MG63 (cell line): Measurements from ENCODE around the gene TRPV4. TPM values are rescaled to one million over a fixed set of nuclear protein-coding genes. Genes with fewer than 3 reads are reported as not detected.

ENCODE experiments used
- DNase-seq: peaks from one replicate; pipeline ENCODE4 v3.0.0-alpha.2; 2020
- H3K27me3 ChIP-seq: fragments of 250-450 bp; sonication (Bioruptor Pico); 2 replicates; pipeline ENCODE4 v1.5.1; 2020; ENCODE audit warnings: mild to moderate bottlenecking, moderate library complexity
- H3K36me3 ChIP-seq: fragments of 250-450 bp; sonication (Bioruptor Pico); 2 replicates; pipeline ENCODE4 v1.5.1; 2020; ENCODE audit warnings: mild to moderate bottlenecking, moderate library complexity
- H3K4me3 ChIP-seq: fragments of 250-450 bp; sonication (Bioruptor Pico); 2 replicates; pipeline ENCODE4 v1.5.1; 2020; ENCODE audit warnings: mild to moderate bottlenecking, moderate library complexity
- H3K9me3 ChIP-seq: fragments of 250-450 bp; sonication (Bioruptor Pico); 2 replicates; pipeline ENCODE4 v1.5.1; 2020; ENCODE audit warnings: mild to moderate bottlenecking, moderate library complexity
- total RNA-seq: library from RNA; depleted of rRNA; stranded (reverse); fragments of >200 nt; shearing (Covaris generic); gene quantifications from 2 replicates; pipeline ENCODE4 v1.2.3, GENCODE V29; 2014; ENCODE audit warnings: low replicate concordance; rRNA removed

The TRPV4 gene
- 0.20 and 1.1 TPM in 2 replicates for total RNA-seq

DNA sequence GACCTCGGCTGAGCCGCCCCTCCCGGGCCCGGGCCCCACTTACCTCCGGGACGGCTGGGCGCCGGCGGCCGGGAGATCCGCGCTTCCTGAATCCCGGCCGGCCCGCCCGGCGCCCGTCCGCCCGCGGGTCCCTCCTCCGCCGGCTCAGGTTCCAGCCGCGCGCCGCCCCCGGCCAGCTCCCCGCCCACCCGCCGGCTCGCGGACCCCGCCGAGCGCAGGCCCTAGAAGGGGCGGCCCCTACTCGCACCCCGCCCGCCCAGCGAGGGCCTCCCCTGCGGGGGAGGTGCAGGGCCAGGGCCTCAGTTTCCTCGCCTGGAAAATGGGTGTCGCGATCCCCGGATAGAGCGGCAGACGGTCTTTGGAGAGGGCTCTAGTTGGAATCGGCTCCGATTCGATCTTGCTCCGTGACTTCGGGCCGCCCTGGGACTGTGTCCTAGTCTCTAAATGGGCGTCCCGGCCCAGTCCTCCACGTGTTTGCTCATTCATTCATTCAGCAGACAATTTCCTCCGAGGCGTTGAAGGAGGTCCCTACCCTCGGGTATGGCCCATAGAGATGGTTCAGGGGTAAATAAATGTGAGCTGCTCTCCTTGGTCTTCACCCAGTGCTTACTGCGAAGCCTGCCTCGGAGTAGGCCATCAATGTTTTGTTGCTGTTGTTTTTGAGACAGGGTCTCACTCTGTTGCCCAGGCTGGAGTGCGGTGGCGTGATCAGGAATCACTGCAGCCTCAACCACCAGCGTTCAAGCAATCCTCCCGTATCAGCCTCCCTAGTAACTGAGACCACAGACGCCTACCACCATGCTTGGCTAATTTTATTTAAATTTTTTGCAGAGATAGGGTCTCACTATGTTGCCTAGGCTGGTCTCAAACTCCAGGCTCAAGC, at the start of gene TRPV4:
Gene TRPV4, minus strand, starts transcription at position 92 of the 883 bp plus-strand sequence. CDS start 18,602 bp downstream, outside the sequence.
- Histone ChIP-seq H3K27me3 (no peaks in the 10 kb centered on the region), H3K4me3 (peak within 1 kb of the TSS; percentile 52), H3K9me3 (no peaks in the 10 kb centered on the region), H3K36me3 (no peaks in the 10 kb centered on the region)
- peak; percentile 41 for DNase-seq

DNA sequence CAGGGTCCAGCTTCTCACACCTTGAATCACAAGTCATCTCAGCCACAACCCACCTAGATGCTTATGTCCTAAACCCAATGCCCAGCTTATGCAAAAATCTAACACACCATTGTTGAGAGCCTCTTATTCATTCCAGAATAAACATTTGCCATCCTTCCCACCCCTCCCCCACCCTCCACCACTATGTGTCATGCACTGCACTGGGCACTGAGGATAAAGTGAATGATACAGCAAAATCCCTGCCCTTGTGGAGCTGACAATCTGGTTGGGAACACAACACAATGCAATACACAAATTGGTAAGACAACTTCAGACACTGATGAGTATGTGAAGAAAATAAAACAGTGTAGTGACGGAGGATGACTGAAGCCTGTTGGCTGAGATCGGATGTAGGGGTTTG, 48.6 kb upstream of the TRPV4 start:
- no peaks in the 10 kb centered on the region for H3K36me3 ChIP-seq
- H3K4me3 ChIP-seq: no peak overlapping the region
- DNase-seq: no peak
- H3K9me3 ChIP-seq: no peaks in the 10 kb centered on the region
- no peaks in the 10 kb centered on the region for H3K27me3 ChIP-seq

DNA sequence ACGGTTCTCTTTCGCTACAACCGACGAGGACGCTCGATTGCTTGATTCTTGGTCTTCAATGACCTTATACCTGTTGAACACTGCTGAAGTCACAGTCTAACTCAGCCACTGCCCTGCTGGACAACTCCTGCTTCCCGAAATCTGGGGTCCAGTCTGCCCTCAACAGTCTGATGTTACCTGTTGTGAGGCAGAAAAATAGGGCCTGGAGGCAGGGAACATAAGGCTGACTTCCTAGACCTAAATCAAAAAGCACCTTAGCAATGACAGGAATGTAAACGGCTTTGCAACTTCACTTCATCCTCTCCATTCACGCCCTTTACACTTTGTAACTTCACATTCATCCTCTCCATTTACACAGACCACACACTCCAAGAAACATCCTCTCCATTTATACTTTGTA, 47.7 kb upstream of the TRPV4 start:
- H3K36me3 ChIP-seq: no peaks in the 10 kb centered on the region
- no peak for DNase-seq
- H3K4me3 ChIP-seq: peak overlapping the region; percentile 62
- H3K9me3 ChIP-seq: no peaks in the 10 kb centered on the region
- H3K27me3 ChIP-seq: no peaks in the 10 kb centered on the region

DNA sequence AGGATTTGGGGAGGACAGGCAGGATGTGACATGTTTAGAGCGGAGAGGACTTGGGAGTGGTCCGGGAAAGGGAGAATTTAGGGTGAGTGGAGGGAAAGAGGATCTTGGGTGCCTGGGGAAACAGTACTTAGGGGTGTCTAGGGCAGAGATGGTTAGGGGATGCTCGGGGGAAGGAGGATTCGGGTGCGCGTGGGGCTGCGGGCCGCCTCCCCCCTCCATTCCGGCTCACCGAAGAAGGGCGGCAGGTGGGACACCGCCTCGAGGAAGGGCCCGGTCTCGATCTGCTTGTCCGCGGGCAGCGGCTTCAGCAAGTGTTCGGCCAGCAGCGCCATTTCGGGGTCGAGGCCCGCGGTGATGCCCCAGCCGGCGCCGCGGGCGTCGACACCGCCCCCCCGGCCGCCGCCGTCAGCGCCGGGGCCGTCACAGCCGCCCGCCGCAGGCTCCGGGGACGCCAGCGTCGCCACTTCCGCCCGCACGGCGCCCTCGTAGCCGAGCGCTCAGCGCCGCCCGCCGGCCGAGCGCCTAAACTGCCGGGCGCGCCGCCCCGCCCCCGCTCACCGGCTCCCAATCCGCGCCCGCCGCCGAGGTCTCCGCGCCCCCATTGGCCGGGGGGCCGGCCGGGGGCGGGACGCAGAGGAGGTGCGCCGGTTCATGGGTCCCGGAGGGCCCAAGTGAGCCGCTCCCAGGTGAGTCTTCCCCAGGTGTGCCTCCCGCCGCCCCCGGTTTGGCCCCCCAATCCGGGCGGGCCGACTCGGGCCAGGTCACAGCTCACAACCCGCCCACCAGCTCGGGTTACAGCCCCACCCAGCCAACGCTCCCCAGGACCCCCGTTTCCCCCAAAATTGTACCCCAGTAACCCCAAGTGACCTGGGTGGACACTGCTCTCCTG, 47.1 kb upstream of the TRPV4 start, which contains the start of gene GLTP:
Gene GLTP, minus strand, starts transcription at position 499 of the 889 bp plus-strand sequence. Its CDS starts 167 bp downstream, at position 332.
- peak; percentile 79 for DNase-seq
- H3K27me3 ChIP-seq: no peaks in the 10 kb centered on the region
- H3K4me3 ChIP-seq: peak within 1 kb of the TSS; percentile 80
- no peaks in the 10 kb centered on the region for H3K36me3 ChIP-seq
- no peaks in the 10 kb centered on the region for H3K9me3 ChIP-seq

DNA sequence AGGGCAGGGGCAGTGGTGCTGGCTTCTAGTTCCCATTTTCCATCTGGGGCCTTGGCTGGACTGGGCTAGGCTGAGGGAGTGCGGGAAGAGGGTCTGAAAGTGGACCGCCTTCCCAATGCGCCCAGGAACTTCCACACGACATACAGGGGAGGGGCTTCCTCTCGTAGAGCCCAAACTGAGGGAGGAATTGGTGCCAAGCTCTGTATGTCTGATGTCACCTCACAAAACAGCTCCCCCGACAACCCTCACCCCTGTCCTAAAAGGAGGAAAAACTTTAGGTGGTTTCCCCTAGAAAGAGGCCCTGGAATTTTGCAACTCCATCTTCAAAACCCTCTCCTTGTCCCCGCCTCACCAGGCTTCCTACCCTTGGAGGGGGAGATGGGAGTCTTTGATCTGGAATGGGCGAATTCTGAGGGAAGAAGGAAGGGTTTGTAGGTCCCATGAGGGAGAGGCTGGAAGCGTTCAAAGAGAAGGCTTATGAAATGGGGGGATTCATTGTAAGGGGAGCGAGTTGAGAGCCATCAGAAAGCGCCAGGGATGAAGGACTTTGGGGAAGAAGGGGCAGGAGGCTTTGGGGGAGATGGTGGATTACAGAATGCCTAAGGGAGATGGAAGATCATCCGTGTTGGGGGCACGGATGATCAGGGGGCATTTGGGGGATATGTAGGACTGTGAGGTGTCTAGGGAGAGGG, 46.3 kb upstream of the TRPV4 start:
- no peak for DNase-seq
- no peaks in the 10 kb centered on the region for H3K36me3 ChIP-seq
- no peaks in the 10 kb centered on the region for H3K9me3 ChIP-seq
- H3K4me3 ChIP-seq: peak overlapping the region; percentile 80
- H3K27me3 ChIP-seq: no peaks in the 10 kb centered on the region

DNA sequence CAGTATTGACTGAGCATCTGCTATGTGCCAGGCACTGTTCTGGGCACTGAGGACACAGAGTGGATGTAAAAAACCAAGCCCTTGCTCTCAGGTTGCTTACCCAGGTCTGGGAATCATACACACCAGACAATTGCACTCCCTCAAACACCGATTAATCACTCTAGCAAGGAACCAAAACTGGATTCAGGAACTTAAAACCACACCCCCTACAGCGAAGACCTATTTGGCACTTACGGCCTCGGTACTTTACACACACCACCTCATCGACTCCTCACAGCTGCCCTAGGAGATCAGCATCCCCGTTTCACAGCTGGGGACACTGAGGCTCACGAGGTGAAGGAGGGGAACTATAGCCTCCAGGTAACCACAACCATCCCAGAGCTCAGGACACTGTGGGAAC, 45.6 kb upstream of the TRPV4 start:
- H3K27me3 ChIP-seq: no peaks in the 10 kb centered on the region
- no peak overlapping the region; the same call in 1 of the 2 replicates for H3K4me3 ChIP-seq
- no peaks in the 10 kb centered on the region for H3K36me3 ChIP-seq
- no peak for DNase-seq
- no peaks in the 10 kb centered on the region for H3K9me3 ChIP-seq

DNA sequence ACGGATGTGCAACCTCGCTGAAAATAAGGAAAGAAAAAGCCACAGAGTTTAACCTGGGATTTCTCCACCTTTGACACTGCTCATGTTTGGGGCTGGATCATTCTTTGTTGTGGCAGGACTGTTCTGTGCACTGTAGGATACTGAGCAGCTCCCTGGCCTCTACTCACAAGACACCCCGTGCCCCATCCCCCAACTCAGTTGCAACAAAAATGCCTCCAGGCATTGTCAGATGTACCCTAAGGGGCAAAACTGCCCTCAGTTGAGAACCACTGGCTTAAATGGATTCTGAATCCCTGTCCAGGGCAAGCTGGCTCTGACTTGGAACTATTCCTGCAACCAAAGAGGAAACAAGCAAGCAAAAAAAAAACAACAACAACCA, 45.0 kb upstream of the TRPV4 start:
- DNase-seq: no peak

DNA sequence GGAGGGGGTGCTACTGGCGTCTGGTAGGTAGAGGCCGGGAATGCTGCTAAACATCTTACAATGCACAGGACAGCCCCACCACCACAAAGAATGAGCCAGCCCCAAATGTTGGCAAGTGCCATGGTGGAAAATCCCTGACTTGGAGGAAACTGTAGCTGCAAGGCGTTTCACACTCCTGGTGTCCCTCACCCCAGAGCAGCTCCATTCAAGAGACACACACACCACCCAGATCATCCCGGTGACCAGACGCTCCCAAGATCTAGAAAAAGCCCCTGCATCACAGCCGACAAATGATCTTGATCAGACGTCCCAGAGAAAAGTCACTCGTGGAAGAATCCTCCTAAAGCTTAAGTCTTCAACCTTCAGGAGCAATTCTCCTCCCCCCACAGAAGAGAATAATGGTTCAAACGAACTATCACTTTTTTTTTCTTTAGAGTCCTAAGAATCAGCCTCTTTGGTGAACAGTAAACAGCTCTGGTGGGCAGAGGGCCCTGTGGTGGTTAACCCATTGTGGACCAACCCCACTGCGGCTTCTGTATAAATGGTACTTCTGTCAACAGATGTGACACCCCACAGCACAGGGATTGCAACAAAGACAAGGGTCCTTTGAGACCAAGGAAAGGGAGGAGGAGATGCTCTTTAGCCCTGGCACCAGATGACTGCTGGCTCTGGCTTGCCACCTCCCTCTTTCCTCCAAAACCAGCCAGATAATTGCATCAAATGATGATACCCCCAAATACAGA, 44.5 kb upstream of the TRPV4 start:
- no peak for DNase-seq
- Histone ChIP-seq H3K4me3 (no peak overlapping the region), H3K27me3 (no peaks in the 10 kb centered on the region), H3K9me3 (no peaks in the 10 kb centered on the region), H3K36me3 (no peaks in the 10 kb centered on the region)

More for the DNA sequence above, 45.0 kb upstream of the TRPV4 start:
- H3K27me3 ChIP-seq: no peaks in the 10 kb centered on the region
- no peaks in the 10 kb centered on the region for H3K36me3 ChIP-seq
- H3K9me3 ChIP-seq: no peaks in the 10 kb centered on the region
- no peak overlapping the region for H3K4me3 ChIP-seq

DNA sequence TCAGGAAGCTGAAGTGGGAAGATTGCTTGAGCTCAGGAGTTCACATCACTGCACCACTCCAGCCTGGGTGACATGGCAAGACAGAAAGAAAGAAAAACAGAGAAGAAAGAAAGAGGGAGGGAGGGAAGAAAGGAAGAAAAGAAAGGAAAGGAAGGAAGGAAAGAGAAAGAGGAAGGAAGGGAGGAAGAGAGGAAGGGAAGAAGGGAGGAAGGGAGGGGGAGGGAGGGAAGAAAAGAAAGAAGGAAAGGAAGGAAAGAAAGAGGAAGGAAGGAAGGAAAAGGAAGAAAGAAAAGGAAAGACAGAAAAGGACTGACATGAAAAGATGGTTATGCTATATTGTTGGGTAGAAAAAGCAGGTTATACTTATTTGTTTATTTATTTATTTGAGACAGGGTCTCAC, 43.2 kb upstream of the TRPV4 start:
- Histone ChIP-seq H3K9me3 (no peaks in the 10 kb centered on the region), H3K36me3 (no peaks in the 10 kb centered on the region), H3K4me3 (no peak overlapping the region), H3K27me3 (no peaks in the 10 kb centered on the region)
- DNase-seq: no peak

DNA sequence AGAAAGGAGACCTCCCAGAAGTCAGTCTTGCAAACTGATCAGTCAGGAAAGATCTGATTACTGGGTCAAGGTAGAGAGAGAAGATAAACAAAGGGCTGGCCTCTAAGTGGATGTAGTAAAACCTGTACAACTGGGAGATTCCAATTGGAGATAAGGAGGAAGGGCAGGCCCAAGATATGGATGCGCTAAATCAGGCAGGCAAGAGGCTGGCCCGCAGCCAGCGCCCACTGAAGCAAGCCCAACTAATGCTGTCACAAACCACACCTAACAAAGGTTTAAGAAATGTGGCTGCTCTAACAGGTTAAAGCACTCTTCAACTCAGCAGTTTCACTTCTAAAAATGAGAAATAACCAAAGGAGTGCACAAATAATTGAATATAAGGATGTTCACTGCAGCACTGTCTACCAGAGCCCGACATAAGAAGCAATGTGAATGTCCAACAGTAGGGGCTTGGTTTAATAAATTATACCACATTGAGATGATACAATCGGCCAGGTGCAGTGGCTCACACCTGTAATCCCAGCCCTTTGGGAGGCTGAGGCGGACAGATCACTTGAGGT, 42.5 kb upstream of the TRPV4 start:
- no peak for DNase-seq
- no peaks in the 10 kb centered on the region for H3K27me3 ChIP-seq
- H3K9me3 ChIP-seq: no peaks in the 10 kb centered on the region
- no peak overlapping the region for H3K4me3 ChIP-seq
- no peaks in the 10 kb centered on the region for H3K36me3 ChIP-seq

DNA sequence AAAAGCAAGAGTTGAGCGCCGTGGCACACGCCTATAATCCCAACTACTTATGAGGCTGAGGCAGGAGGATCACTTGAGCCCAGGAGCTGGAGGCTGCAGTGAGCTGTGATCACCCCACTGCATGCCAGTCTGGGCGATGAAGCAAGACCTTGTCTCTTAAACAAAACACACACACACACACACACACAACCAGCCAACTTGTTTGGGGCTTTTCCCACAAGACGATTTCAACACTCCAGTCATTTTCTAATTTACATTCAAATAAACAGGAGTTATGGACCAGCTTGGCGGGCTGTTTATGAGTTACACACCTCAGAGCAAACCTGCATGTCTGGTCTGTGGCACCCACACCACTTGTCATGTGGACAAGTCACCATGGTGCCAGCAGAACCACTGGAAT, 40.5 kb upstream of the TRPV4 start:
- Histone ChIP-seq H3K36me3 (no peaks in the 10 kb centered on the region), H3K27me3 (no peaks in the 10 kb centered on the region), H3K4me3 (no peak overlapping the region), H3K9me3 (no peaks in the 10 kb centered on the region)
- no peak for DNase-seq

DNA sequence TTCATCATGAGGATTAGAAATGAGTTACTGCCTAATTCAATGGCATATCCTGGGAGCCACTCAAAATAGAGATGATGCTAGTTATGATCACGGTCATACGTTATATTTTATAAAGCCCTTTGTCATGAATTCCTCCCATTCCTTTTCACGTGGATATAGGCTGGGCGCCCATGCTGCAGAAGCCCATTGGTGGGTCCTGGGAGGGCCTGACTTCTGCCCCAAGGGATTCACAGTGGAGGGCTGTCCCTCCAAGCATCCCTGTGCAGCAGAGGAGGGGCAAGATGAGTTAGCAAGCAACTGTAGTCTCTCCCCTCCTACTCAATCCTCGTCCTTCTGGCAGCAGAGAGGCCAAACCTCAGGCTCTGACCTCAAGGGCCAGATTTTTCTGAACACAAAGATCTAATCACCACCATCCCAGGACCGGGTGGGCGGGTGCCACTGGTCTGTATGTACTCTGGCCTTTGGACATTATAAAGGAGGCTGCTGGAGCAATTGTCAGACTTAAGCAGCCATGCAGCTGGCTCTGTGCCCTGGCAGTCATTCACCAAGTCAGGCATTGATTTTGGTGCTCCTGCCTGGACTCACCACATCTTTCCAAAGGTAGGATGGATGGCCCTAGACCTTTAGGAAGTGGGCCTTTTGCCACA, 38.6 kb upstream of the TRPV4 start:
- no peaks in the 10 kb centered on the region for H3K36me3 ChIP-seq
- DNase-seq: peak; percentile 10
- no peaks in the 10 kb centered on the region for H3K27me3 ChIP-seq
- no peak overlapping the region for H3K4me3 ChIP-seq
- H3K9me3 ChIP-seq: no peaks in the 10 kb centered on the region

DNA sequence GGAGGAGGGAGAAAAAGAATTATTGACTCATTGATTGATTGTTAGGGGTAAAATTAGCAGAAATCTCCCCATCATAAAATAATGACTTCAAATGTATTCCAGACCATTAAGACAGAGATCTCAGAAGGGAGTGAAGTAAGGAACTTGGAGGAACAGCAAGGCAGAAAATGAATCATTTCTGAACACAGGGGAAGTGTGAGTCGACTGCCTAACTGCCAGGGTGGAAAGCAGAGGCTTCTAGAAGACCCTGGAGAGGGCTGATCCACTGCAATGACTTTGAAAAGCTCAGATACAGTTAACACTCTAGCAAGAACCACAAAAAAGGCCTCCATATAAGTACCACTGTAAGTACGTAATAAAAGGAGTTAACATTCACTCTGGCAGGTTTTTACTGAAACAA, 37.5 kb upstream of the TRPV4 start:
- DNase-seq: no peak
- no peak overlapping the region for H3K4me3 ChIP-seq
- H3K27me3 ChIP-seq: no peaks in the 10 kb centered on the region
- H3K36me3 ChIP-seq: no peaks in the 10 kb centered on the region
- no peaks in the 10 kb centered on the region for H3K9me3 ChIP-seq

DNA sequence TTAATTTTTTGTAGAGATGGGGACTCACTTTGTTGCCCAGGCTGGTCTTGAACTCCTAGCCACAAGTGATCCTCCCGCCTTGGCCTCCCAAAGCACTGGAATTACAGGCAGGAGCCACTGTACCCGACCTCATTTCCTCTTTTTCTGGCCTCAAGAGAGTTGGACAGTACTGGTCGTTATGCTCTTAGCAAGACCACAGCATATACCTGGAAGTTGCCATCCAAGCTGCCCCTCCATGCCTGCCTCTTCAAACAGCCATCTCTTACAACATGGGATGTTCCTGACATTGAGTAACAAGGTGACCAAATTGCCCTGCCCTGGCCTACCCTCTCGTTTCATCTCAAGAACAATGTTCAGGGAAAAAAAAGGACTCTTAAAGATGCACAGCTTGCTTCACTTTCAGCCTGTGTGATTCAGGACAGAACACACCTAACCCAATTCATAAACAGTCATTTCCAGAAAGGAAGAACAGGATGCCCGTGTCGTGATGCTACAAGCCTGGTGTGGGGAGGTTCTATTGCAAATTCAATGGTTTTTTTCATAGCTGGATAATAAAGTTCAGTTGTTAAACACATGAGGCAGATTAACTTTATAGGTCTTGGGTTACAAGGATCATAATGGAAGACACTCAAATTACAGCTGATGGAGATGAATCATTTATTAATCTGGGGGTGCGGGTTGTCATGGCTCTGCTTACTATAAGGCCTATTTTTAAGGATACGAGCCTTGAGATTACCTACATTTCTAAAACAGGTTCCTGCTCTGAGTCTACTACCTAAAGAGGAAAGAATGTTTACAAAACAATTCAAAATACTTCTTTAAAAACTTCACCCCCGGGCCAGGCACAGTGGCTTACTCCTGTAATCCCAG, 35.2 kb upstream of the TRPV4 start:
- DNase-seq: no peak
- no peak overlapping the region for H3K4me3 ChIP-seq
- no peaks in the 10 kb centered on the region for H3K36me3 ChIP-seq
- H3K9me3 ChIP-seq: no peaks in the 10 kb centered on the region
- H3K27me3 ChIP-seq: no peaks in the 10 kb centered on the region

DNA sequence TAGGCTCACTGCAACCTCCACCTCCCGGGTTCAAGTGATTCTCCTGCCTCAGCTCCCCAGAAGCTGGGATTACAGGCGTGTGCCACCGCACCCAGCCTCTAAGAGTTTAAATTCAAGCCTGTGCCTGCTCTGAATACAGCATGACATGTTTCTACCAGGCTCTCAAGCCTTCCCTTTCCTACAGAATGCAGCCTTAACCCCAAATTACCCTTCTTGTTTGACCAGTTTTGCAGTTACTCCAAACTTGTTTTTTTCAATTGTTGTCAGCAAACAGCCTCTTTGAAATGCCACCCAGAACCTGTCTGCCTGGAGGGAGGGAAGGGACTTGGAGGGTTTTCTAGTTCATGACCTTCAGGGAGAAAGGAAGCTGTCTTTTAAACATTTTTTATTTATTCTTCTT, 31.7 kb upstream of the TRPV4 start:
- DNase-seq: no peak
- no peaks in the 10 kb centered on the region for H3K9me3 ChIP-seq
- no peaks in the 10 kb centered on the region for H3K27me3 ChIP-seq
- H3K4me3 ChIP-seq: no peak overlapping the region
- no peaks in the 10 kb centered on the region for H3K36me3 ChIP-seq
